GM12878 (cell line): ENCODE data around the gene DIO3. TPM values are rescaled to one million over a fixed set of nuclear protein-coding genes. Genes with fewer than 3 reads are reported as not detected.

Experiments
- ATAC-seq: fragments of 200-7000 bp; cut with Tn5 transposase; 3 replicates; pipeline ENCODE4 v1.9.1; 2020; ENCODE audit warnings: mild to moderate bottlenecking, moderate library complexity
- BruUV-seq: library from RNA; stranded (reverse); fragments of 400-500 nt; replicated peaks from 2 replicates; lab custom pipeline; 2021; lab: Mats Ljungman, UMichigan
- CTCF ChIA-PET: fragments of 300-600 bp; sonication (Branson Sonifier 250); formaldehyde crosslinking; extraction: SDS; loops from one replicate; lab custom pipeline; 2021; ENCODE audit warnings: inconsistent platforms; lab: Yijun Ruan, JAX
- POLR2A ChIA-PET: fragments of 350-600 bp; formaldehyde crosslinking; extraction: SDS; loops from one replicate; lab custom pipeline; 2021; ENCODE audit warnings: inconsistent platforms; lab: Charles Lee
- RAD21 ChIA-PET: fragments of 300-600 bp; sonication (Branson Sonifier 250); formaldehyde crosslinking; loops from one replicate; lab custom pipeline; 2023; ENCODE audit warnings: antibody characterized with exemption; ENCODE audit not compliant: unreplicated experiment; lab: Charles Lee
- SMC1A ChIA-PET: fragments of 300-600 bp; sonication (Branson Sonifier 250); formaldehyde crosslinking; loops from one replicate; lab custom pipeline; 2023; ENCODE audit not compliant: unreplicated experiment, uncharacterized antibody; lab: Charles Lee
- DNase-seq: peaks from one replicate; pipeline ENCODE4 v3.0.0-alpha.2; 2011; ENCODE audit warnings: low read depth, low spot score
- FAIRE-seq: peaks from 3 replicates; lab custom pipeline; 2011; peaks lifted over from hg19 to GRCh38; lab: Jason Lieb, UNC
- H2AFZ ChIP-seq: 2 replicates; pipeline ENCODE4 v1.6.0; 2011; ENCODE audit warnings: low read depth, low read length, control low read depth; ENCODE audit not compliant: control insufficient read depth
- H3K27ac ChIP-seq: 2 replicates; pipeline ENCODE4 v1.5.1; 2011; ENCODE audit warnings: control low read depth; ENCODE audit not compliant: control insufficient read depth, insufficient read depth
- H3K27me3 ChIP-seq, 2 experiments: replicated peaks in 1 of 2; 2 replicates each; pipeline versions ENCODE4 v1.6.0 to v1.6.1; 2011; ENCODE audit warnings: low read length in 1 of 2; ENCODE audit not compliant: control insufficient read depth in 2 of 2, insufficient read depth in 2 of 2
- H3K36me3 ChIP-seq, 2 experiments: 2 replicates each; pipeline ENCODE4 v1.5.1; 2011; ENCODE audit warnings: low read length in 1 of 2; ENCODE audit not compliant: control insufficient read depth in 2 of 2, insufficient read depth in 2 of 2
- H3K4me1 ChIP-seq: 2 replicates; pipeline ENCODE4 v1.6.1; 2011; ENCODE audit warnings: mild to moderate bottlenecking, low read length, moderate library complexity, mixed read lengths; ENCODE audit not compliant: control insufficient read depth, insufficient read depth
- H3K4me2 ChIP-seq: 2 replicates; pipeline ENCODE4 v1.6.0; 2011; ENCODE audit warnings: control low read depth; ENCODE audit not compliant: control insufficient read depth, insufficient read depth
- H3K4me3 ChIP-seq: fragments of 200-600 bp; sonication (generic); 2 replicates; pipeline ENCODE4 v1.5.1; 2016
- H3K79me2 ChIP-seq: 2 replicates; pipeline ENCODE4 v1.6.0; 2011; ENCODE audit warnings: low read length; ENCODE audit not compliant: control insufficient read depth, insufficient read depth
- H3K9ac ChIP-seq: 2 replicates; pipeline ENCODE4 v1.8.0; 2011; ENCODE audit warnings: low read length, control low read depth, mixed read lengths; ENCODE audit not compliant: control insufficient read depth, insufficient read depth
- H3K9me3 ChIP-seq: replicated peaks from 3 replicates; pipeline ENCODE4 v1.5.1; 2011; ENCODE audit warnings: mild to moderate bottlenecking, low read length; ENCODE audit not compliant: control insufficient read depth, insufficient read depth
- H4K20me1 ChIP-seq: 2 replicates; pipeline ENCODE4 v1.6.0; 2011; ENCODE audit not compliant: control insufficient read depth, insufficient read depth
- CTCF ChIP-seq, 3 experiments: IDR thresholded peaks in 2 of 3; conservative IDR thresholded peaks in 1 of 3; 2 replicates each; pipeline ENCODE4 v1.5.1; 2011; ENCODE audit warnings: low read depth in 3 of 3, low read length in 3 of 3, mild to moderate bottlenecking in 3 of 3, control low read depth in 2 of 3, moderate library complexity in 2 of 3, inconsistent platforms in 1 of 3, mixed read lengths in 1 of 3; ENCODE audit not compliant: control insufficient read depth in 2 of 3, insufficient read depth in 1 of 3; ENCODE audit errors: extremely low read depth in 1 of 3
- JUNB ChIP-seq: IDR thresholded peaks from 2 replicates; pipeline ENCODE4 v1.6.1; 2016; ENCODE audit warnings: antibody characterized with exemption, mild to moderate bottlenecking
- SMARCA5 ChIP-seq: fragments of 450-650 bp; IDR thresholded peaks from 2 replicates; pipeline ENCODE4 v1.6.1; 2017; ENCODE audit warnings: mild to moderate bottlenecking
- ZNF217 ChIP-seq: fragments of 450-650 bp; IDR thresholded peaks from 2 replicates; pipeline ENCODE4 v1.6.1; 2017; ENCODE audit warnings: antibody characterized with exemption, mild to moderate bottlenecking
- WGBS: methylation state at CpG from one replicate; pipeline ENCODE4 v1.1.6; 2016; ENCODE audit warnings: low lambda C conversion rate; ENCODE audit not compliant: insufficient replicate concordance, insufficient coverage; ENCODE audit errors: missing lambda C conversion rate; 5-methylcytosine and 5-hydroxymethylcytosine counted together
- in situ Hi-C: fragments of 300-500 bp; cut with MboI; formaldehyde crosslinking; loops from 9 replicates; pipeline ENCODE4 v1.14.3; 2018; ENCODE audit warnings: mixed read lengths
- intact Hi-C: fragments of 100-400 bp; cut with micrococcal nuclease; formaldehyde crosslinking; loops from one replicate; pipeline ENCODE4 v1.14.2; 2022; ENCODE audit not compliant: unreplicated experiment
- polyA plus RNA-seq, 11 experiments: library from polyadenylated mRNA; depleted of rRNA in 4 of 11; unstranded in 6 of 11; stranded (reverse) in 5 of 11; fragments of >200 nt; fragmentation: Nextera tagmentation in 4 of 11; fragmentation: Illumina TruSeq in 1 of 11; extraction: Ambion mirVana in 4 of 11; extraction: Trizol in 1 of 11; gene quantifications; 1 replicate in 1 of 11; 2 replicates in 10 of 11; pipeline versions ENCODE4 v1.2.1 to v1.2.3, GENCODE V29; 2011 to 2016; ENCODE audit warnings: inconsistent platforms in 2 of 11, missing spikeins in 2 of 11, low read depth in 1 of 11
- total RNA-seq, 4 experiments: library from RNA; depleted of rRNA in 3 of 4; stranded (reverse); fragments of >200 nt in 3 of 4; fragmentation: Illumina TruSeq in 1 of 4; extraction: Trizol in 1 of 4; gene quantifications; 2 replicates each; pipeline versions ENCODE4 v1.2.1 to v1.2.3, GENCODE V29; 2013 to 2021

Gene DIO3
- total and polyA plus RNA-seq, 10 of the 15 experiments (the other 5 are each of a cell fraction or from before 2014, with no cell fraction given): not detected

GRCh38 chr14:101587441-101587911, 26.2 kb downstream of the DIO3 start (continued):
- no peak for TF ChIP-seq CTCF (IDR thresholded peaks at IDR 0.05 in 2 of 3, conservative IDR thresholded peaks at IDR 0.05 in 1 of 3; ENCODE audit: control insufficient read depth in 2 of 3, extremely low read depth in 1 of 3, insufficient read depth in 1 of 3, low read depth in 3 of 3, low read length in 3 of 3)

- POLR2A ChIA-PET: no interaction called here
- SMC1A ChIA-PET: no interaction called here
Measured at GRCh38 chr14:101588286-101588975, 27.1 kb downstream of the DIO3 start.

More at GRCh38 chr14:101588286-101588975, 27.1 kb downstream of the DIO3 start:
- in situ Hi-C loops: no loop called here
- no peak overlapping the region for H3K27ac ChIP-seq
- 25% methylated on average over 17 of the region's 17 CpGs for WGBS
- H3K9me3 ChIP-seq: no peaks in the 10 kb centered on the region
- H2AFZ ChIP-seq: no peak overlapping the region
- BruUV-seq: no TSS peak
- no peaks in the 10 kb centered on the region for H3K4me1 ChIP-seq
- ChIA-PET CTCF (no interaction called here), RAD21 (no interaction called here)
- no peaks in the 10 kb centered on the region for H3K27me3 ChIP-seq
- no peak for ATAC-seq
- no peaks in the 10 kb centered on the region for H4K20me1 ChIP-seq
- no peak for DNase-seq
- no peak overlapping the region for H3K9ac ChIP-seq
- H3K36me3 ChIP-seq: no peaks in the 10 kb centered on the region
- TF ChIP-seq JUNB (no peak), SMARCA5 (no peak), ZNF217 (no peak)
- intact Hi-C loops: no loop called here
- FAIRE-seq: no peak
- H3K79me2 ChIP-seq: no peaks in the 10 kb centered on the region
- H3K4me2 ChIP-seq: no peak overlapping the region
- no peak overlapping the region for H3K4me3 ChIP-seq
